ENCODE data around the gene FNBP1. TPM values are rescaled to one million over a fixed set of nuclear protein-coding genes. Genes with fewer than 3 reads are reported as not detected.

The FNBP1 gene
- total RNA-seq, 4 donors from 2014 or later, result 29.7 to 62.3 (median 40.0) TPM

DNA sequence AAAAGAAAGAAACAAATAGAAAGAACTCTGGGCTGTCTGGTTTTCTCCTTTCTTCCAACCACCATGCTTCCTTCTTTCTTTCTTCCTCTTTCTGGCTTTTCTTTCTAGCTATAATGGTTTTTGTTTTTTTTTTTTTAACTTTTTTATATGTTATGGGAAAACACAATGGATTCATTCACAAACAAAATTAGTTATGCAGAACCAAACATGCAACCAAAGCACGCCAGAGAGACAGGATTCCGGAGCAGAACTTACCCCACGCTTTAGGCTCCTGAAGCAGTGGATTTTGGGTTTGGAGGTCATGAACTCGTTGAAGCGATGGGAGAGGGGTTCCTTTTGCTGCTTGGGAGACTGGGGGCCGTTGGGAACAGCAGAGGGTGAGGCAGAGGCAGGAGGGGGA is 119.4 kb downstream of the FNBP1 start:
- WGBS, 2 donors, result 83 to 84% methylated on average over 6 of the region's 6 CpGs
- no peak for DNase-seq (ENCODE audit: low spot score in 2 of 2)
- intact Hi-C loops (cut with DNase I; ENCODE audit: low total_unique reads), result no loop called here
- no peak for TF ChIP-seq POLR2A (IDR thresholded peaks at IDR 0.05)
- TF ChIP-seq, protein P1, sequence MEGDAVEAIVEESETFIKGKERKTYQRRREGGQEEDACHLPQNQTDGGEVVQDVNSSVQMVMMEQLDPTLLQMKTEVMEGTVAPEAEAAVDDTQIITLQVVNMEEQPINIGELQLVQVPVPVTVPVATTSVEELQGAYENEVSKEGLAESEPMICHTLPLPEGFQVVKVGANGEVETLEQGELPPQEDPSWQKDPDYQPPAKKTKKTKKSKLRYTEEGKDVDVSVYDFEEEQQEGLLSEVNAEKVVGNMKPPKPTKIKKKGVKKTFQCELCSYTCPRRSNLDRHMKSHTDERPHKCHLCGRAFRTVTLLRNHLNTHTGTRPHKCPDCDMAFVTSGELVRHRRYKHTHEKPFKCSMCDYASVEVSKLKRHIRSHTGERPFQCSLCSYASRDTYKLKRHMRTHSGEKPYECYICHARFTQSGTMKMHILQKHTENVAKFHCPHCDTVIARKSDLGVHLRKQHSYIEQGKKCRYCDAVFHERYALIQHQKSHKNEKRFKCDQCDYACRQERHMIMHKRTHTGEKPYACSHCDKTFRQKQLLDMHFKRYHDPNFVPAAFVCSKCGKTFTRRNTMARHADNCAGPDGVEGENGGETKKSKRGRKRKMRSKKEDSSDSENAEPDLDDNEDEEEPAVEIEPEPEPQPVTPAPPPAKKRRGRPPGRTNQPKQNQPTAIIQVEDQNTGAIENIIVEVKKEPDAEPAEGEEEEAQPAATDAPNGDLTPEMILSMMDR (IDR thresholded peaks at IDR 0.05), result no peak
- no peak overlapping the region for H3K4me3 ChIP-seq (ENCODE audit: low read depth, poor library complexity, severe bottlenecking)

DNA sequence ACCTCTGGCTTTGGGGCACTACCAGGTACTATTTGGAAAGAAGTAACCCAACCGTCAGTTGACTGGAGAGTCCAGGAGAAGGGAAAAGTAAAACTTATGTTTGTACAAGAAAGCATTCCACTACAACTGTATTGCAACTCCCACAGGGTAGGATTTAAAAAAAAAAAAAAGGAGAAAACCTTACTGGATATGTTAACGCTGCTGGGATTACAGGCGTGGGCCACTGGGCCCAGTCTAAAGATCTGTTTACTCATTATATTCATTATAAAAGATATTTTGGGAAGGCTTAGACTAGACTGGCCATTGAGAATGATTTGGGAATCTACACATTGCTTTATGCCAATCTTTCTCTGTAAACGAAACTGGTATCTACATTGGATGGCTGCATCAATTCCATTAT is 121.1 kb downstream of the FNBP1 start:
- DNase-seq (ENCODE audit: low spot score in 2 of 2), result no peak
- TF ChIP-seq, protein P1 (IDR thresholded peaks at IDR 0.05), result no peak
- TF ChIP-seq POLR2A (IDR thresholded peaks at IDR 0.05), result no peak
- 91 to 94% methylated on average over 4 of the region's 4 CpGs for WGBS, 2 donors
- H3K4me3 ChIP-seq (ENCODE audit: low read depth, poor library complexity, severe bottlenecking), result no peak overlapping the region
- intact Hi-C loops (cut with DNase I; ENCODE audit: low total_unique reads), result no loop called here

DNA sequence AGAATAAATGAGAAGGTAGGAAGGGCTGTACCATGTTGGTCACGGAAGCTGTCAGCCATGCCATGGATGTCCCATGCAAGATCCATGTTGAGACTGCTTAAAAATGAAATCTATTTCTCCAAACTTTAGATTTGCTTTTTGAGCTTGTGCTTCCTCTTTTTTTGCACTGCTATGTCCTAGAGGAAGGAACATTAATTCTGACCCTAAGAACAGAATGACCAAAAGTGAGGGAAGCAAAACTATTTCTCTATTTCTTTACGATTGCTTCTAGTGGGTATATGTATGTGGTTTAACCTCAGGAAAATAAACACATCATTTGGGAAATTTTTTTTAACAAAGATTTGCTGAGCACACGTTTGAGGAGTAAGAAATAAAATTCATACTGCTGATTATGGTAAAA is 123.1 kb downstream of the FNBP1 start:
- no peak overlapping the region for H3K4me3 ChIP-seq (ENCODE audit: low read depth, poor library complexity, severe bottlenecking)
- WGBS, 2 donors, result 79 to 80% methylated on average over 3 of the region's 3 CpGs
- intact Hi-C loops (cut with DNase I; ENCODE audit: low total_unique reads), result no loop called here
- TF ChIP-seq, protein P1 (IDR thresholded peaks at IDR 0.05), result no peak
- no peak for TF ChIP-seq POLR2A (IDR thresholded peaks at IDR 0.05)
- DNase-seq (ENCODE audit: low spot score in 2 of 2), result no peak

DNA sequence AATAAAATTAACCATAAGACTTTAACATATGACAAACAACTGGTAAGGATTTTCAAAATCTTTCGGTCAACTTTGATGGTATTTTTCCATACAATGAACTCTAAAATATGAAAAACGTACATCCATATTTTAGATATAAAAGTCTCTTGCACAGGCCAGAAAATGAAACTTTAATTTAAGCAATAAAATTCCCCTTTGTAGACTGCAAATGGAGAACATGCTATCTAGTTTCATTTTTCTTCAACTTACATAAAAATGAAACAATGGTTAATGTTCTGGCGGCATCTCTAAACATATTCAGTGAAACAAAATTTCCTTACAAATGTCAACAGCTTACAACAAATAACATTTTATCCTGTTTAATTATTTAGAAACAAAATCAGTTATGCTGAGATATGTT is 123.7 kb downstream of the FNBP1 start:
- H3K4me3 ChIP-seq (ENCODE audit: low read depth, poor library complexity, severe bottlenecking), result no peak overlapping the region
- TF ChIP-seq, protein P1 (IDR thresholded peaks at IDR 0.05), result no peak
- TF ChIP-seq POLR2A (IDR thresholded peaks at IDR 0.05), result no peak
- intact Hi-C loops (cut with DNase I; ENCODE audit: low total_unique reads), result no loop called here
- WGBS, 2 donors, result 46 to 60% methylated on average over 3 of the region's 3 CpGs
- no peak for DNase-seq (ENCODE audit: low spot score in 2 of 2)

DNA sequence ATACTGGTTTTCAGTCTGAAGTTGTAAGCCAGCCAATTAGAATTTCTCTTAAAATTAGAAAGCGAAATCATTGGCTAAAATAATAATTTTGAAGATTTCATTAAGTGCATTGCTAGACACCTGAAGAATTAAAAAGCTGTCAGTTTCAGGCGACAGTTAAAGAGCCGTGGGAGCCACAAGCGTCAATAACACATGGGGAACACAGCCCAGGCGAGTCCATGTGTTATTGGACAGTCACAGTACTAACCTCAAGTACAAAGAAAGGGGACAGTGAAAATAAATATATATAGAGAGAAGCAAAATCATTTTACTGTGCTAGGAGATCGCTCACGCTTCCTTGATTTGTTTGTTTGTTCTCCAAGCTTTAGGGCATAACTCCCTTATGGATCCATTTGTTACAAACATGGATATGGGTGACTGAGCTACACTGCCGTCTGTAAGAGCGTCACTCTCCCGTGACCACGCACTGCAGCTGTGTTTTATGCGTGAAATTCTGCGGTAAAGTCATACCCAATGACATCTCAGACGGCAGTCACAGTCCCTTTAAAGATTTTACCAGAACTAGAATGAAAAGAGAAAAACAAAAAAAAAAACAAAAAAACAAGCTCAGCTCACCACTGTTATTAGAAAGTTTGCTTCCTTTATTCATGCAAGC is 124.6 kb downstream of the FNBP1 start:
- TF ChIP-seq, protein P1 (IDR thresholded peaks at IDR 0.05), result no peak
- no peak for TF ChIP-seq POLR2A (IDR thresholded peaks at IDR 0.05)
- WGBS, 2 donors, result 95% methylated on average over 14 of the region's 14 CpGs
- H3K4me3 ChIP-seq (ENCODE audit: low read depth, poor library complexity, severe bottlenecking), result no peak overlapping the region
- no peak for DNase-seq (ENCODE audit: low spot score in 2 of 2)
- intact Hi-C loops (cut with DNase I; ENCODE audit: low total_unique reads), result no loop called here

DNA sequence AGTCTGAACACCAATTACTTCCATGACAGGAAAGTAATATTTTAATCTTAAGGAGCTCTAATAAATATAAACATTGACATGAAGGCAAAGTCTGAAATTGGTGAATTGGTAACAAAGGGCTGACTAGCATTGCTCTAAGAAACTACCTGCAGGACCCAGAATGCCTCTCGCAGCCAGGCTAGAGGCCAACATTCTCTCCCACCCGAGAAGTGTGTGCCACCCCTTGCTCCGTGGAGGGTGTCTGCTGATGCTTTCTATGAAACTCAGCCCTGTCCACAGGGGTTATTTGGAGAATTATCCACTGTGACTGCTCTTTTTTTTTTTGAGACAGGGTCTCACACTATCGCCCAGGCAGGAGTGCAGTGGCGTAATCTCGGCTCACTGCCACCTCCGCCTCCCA is 126.3 kb downstream of the FNBP1 start:
- intact Hi-C loops (cut with DNase I; ENCODE audit: low total_unique reads), result no loop called here
- DNase-seq (ENCODE audit: low spot score in 2 of 2), result no peak
- TF ChIP-seq, protein P1 (IDR thresholded peaks at IDR 0.05), result no peak
- TF ChIP-seq POLR2A (IDR thresholded peaks at IDR 0.05), result no peak
- WGBS, 2 donors, result 91 to 92% methylated on average over 7 of the region's 7 CpGs
- H3K4me3 ChIP-seq (ENCODE audit: low read depth, poor library complexity, severe bottlenecking), result no peak overlapping the region

Measured in lower leg skin (tissue), 4 donors.